ENCODE data around the gene VWA8.
"Not testable (repeated sequence)": the region's sequence is repeated elsewhere in the genome, so short reads cannot be mapped to it uniquely, and the experiment has no call there.

Gene VWA8

GRCh38 chr13:41970022-41970421, 9.1 kb upstream of the VWA8 start:
- DNase-seq (ENCODE audit: low read depth) = no peak
- H3K4me3 ChIP-seq (ENCODE audit: low read depth, low read length) = no peak overlapping the region

- H3K4me3 ChIP-seq (ENCODE audit: low read depth, low read length) = no peak overlapping the region
- DNase-seq (ENCODE audit: low read depth) = no peak
Observed at GRCh38 chr13:41969072-41969471, 8.2 kb upstream of the VWA8 start.

GRCh38 chr13:41966671-41967070, 5.8 kb upstream of the VWA8 start:
- no peak for DNase-seq (ENCODE audit: low read depth)
- no peak overlapping the region for H3K4me3 ChIP-seq (ENCODE audit: low read depth, low read length)

GRCh38 chr13:41962994-41963393, 2.1 kb upstream of the VWA8 start:
- no peak overlapping the region for H3K4me3 ChIP-seq (ENCODE audit: low read depth, low read length)
- no peak for DNase-seq (ENCODE audit: low read depth)

GRCh38 chr13:41961466-41961760, 504 bp upstream of the VWA8 start:
- peak overlapping the region; percentile 64 for H3K4me3 ChIP-seq (ENCODE audit: low read depth, low read length)
- no peak for DNase-seq (ENCODE audit: low read depth)

GRCh38 chr13:41960211-41960636, 685 bp downstream of the VWA8 start:
- no peak for DNase-seq (ENCODE audit: low read depth)
- H3K4me3 ChIP-seq (ENCODE audit: low read depth, low read length) = peak overlapping the region; percentile 64

- no peak overlapping the region for H3K4me3 ChIP-seq (ENCODE audit: low read depth, low read length)
- no peak for DNase-seq (ENCODE audit: low read depth)
Observed at GRCh38 chr13:41956272-41956671, 4.6 kb downstream of the VWA8 start.

- no peak for DNase-seq (ENCODE audit: low read depth)
- H3K4me3 ChIP-seq (ENCODE audit: low read depth, low read length) = no peak overlapping the region
Observed at GRCh38 chr13:41955605-41956004, 5.3 kb downstream of the VWA8 start.

GRCh38 chr13:41954226-41954625, 6.7 kb downstream of the VWA8 start:
- no peak overlapping the region for H3K4me3 ChIP-seq (ENCODE audit: low read depth, low read length)
- no peak for DNase-seq (ENCODE audit: low read depth)

- no peak overlapping the region for H3K4me3 ChIP-seq (ENCODE audit: low read depth, low read length)
- no peak for DNase-seq (ENCODE audit: low read depth)
Observed at GRCh38 chr13:41952749-41953148, 8.2 kb downstream of the VWA8 start.

GRCh38 chr13:41949104-41949503, 11.8 kb downstream of the VWA8 start:
- DNase-seq (ENCODE audit: low read depth) = not testable (repeated sequence)

GRCh38 chr13:41945926-41946325, 15.0 kb downstream of the VWA8 start:
- no peak overlapping the region for H3K4me3 ChIP-seq (ENCODE audit: low read depth, low read length)
- DNase-seq (ENCODE audit: low read depth) = no peak

More at GRCh38 chr13:41949104-41949503, 11.8 kb downstream of the VWA8 start:
- not testable (repeated sequence) for H3K4me3 ChIP-seq (ENCODE audit: low read depth, low read length)

- H3K4me3 ChIP-seq (ENCODE audit: low read depth, low read length) = no peak overlapping the region
- DNase-seq (ENCODE audit: low read depth) = no peak
Observed at GRCh38 chr13:41944635-41945397, 16.1 kb downstream of the VWA8 start.

GRCh38 chr13:41944229-41944628, 16.7 kb downstream of the VWA8 start:
- H3K4me3 ChIP-seq (ENCODE audit: low read depth, low read length) = no peak overlapping the region
- no peak for DNase-seq (ENCODE audit: low read depth)

- peak; percentile 42 for DNase-seq (ENCODE audit: low read depth)
- no peak overlapping the region for H3K4me3 ChIP-seq (ENCODE audit: low read depth, low read length)
Observed at GRCh38 chr13:41942462-41943094, 18.3 kb downstream of the VWA8 start.

- no peak overlapping the region for H3K4me3 ChIP-seq (ENCODE audit: low read depth, low read length)
- DNase-seq (ENCODE audit: low read depth) = no peak
Observed at GRCh38 chr13:41941174-41941573, 19.7 kb downstream of the VWA8 start.

GRCh38 chr13:41939398-41939797, 21.5 kb downstream of the VWA8 start:
- no peak for DNase-seq (ENCODE audit: low read depth)
- no peak overlapping the region for H3K4me3 ChIP-seq (ENCODE audit: low read depth, low read length)

GRCh38 chr13:41938918-41939317, 22.0 kb downstream of the VWA8 start:
- DNase-seq (ENCODE audit: low read depth) = no peak
- no peak overlapping the region for H3K4me3 ChIP-seq (ENCODE audit: low read depth, low read length)

GRCh38 chr13:41937388-41937787, 23.5 kb downstream of the VWA8 start:
- H3K4me3 ChIP-seq (ENCODE audit: low read depth, low read length) = no peak overlapping the region
- no peak for DNase-seq (ENCODE audit: low read depth)

GRCh38 chr13:41935501-41935900, 25.4 kb downstream of the VWA8 start:
- H3K4me3 ChIP-seq (ENCODE audit: low read depth, low read length) = no peak overlapping the region
- DNase-seq (ENCODE audit: low read depth) = no peak

GRCh38 chr13:41934994-41935393, 25.9 kb downstream of the VWA8 start:
- DNase-seq (ENCODE audit: low read depth) = no peak
- no peak overlapping the region for H3K4me3 ChIP-seq (ENCODE audit: low read depth, low read length)
